ENCODE results near the gene TMEM30B. TPM values are rescaled to one million over a fixed set of nuclear protein-coding genes. Genes with fewer than 3 reads are reported as not detected.
A peak's percentile ranks its signal among the peaks of the same experiment; 100 is the strongest.
"Not testable (repeated sequence)": the region's sequence is repeated elsewhere in the genome, so short reads cannot be mapped to it uniquely, and the experiment has no call there.

TMEM30B gene
- total RNA-seq, 1 donor from 2014 or later = 0.16 TPM

DNA sequence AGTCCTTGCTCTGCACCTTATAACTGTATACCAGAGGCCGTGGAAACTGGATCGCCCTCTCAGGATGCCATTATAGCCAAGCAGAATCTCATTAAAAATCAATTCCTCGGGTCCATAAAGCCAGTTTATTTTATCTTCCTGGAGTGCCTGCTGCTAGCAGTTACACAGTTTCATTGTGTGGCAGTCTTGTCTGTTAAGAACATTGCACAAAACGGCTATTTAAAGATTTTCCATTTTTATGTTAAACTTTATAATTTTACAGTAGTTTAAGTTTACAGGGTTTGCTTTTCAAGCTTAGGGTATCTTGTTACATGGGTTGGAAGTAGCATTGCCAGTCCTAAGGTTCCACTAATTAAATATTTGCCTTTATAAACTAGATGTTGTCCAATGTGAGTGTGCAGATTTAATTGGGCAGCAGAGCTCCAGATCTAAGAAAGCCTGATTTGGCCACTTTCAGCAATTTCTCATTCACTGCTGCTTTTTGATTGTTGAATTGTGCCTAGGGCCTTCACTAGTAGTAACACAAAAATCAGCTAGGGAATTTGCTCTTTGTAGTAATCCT is 17.0 kb downstream of the TMEM30B start:
- no peak for DNase-seq

DNA sequence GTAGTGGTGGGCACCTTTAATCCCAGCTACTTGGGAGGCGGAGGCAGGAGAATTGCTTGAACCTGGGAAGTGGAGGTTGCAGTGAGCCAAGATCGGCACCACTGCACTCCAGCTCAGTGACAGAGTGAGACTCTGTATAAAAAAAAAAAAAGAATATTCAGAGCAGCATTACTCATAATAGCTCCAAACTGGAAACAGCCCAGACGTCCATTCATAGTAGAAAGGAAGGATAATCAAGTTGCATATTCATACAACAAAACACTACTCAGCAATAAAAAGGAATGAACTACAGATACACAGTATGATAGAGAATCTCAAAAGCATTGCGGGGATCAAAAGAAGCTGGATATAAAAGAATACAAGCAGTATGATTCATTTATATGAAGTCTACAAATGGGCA is 19.1 kb downstream of the TMEM30B start:
- no peak for DNase-seq

GRCh38 chr14:61260939-61261776 is 20.0 kb downstream of the TMEM30B start:
- DNase-seq = no peak

DNA sequence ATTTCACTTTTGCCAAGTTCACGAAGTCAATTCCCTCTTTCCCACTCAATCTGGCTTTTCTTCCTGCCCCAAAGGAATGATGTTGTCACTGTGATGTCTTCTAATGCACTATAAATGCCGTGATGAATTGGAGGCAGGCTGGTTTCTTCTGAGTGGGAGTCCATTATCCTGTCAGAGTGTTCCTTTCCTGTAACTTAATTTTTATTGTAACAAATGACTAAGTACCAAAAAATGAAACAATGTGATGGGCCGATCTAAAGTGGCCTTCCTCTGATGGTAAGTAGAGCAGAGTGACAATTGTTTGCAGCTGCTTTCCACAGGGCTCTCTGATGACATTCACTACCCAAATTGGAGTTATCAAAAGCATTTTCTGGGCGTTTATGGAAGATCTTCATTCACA is 22.2 kb downstream of the TMEM30B start:
- DNase-seq = no peak

DNA sequence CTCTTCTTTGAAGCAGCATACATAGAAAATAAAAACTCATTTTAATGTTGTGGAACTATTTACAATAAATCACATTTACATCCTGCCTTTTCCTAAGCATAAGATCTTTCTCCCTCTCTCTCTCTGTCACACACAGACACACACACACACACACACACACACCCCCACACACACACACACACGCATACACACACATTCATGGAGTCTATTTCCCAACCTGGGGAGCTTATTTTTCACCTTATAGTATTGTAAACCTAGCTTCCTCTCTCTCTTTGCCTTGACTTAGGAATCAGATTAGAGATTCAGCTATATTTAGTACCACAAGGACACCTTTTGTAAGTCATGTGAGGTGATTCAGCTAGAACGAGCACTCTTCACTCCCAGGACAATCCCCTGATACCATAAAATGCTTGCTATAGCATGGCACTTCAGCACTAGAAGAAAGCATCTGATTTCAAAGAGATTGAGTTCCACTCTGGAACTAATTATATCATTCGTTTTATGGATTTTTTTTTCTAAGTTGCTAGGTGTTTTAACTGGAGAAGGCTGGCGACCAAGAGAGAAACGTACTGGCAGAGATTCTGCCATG is 23.6 kb downstream of the TMEM30B start:
- no peak for DNase-seq

- no peak for DNase-seq
These were observed 24.2 kb downstream of the TMEM30B start for GRCh38 chr14:61256826-61257468.

- DNase-seq = no peak
These were observed 25.2 kb downstream of the TMEM30B start for GRCh38 chr14:61255968-61256367.

- no peak for DNase-seq
These were observed 26.2 kb downstream of the TMEM30B start for GRCh38 chr14:61254808-61255526.

GRCh38 chr14:61253064-61253738 is 27.9 kb downstream of the TMEM30B start:
- DNase-seq = no peak

GRCh38 chr14:61252369-61253063 is 28.6 kb downstream of the TMEM30B start:
- DNase-seq = peak; percentile 55

- no peak for DNase-seq
These were observed 31.1 kb downstream of the TMEM30B start for GRCh38 chr14:61250063-61250462.

GRCh38 chr14:61247935-61248334 is 33.2 kb downstream of the TMEM30B start:
- no peak for DNase-seq

- DNase-seq = no peak
These were observed 34.4 kb downstream of the TMEM30B start for GRCh38 chr14:61246721-61247120.

DNA sequence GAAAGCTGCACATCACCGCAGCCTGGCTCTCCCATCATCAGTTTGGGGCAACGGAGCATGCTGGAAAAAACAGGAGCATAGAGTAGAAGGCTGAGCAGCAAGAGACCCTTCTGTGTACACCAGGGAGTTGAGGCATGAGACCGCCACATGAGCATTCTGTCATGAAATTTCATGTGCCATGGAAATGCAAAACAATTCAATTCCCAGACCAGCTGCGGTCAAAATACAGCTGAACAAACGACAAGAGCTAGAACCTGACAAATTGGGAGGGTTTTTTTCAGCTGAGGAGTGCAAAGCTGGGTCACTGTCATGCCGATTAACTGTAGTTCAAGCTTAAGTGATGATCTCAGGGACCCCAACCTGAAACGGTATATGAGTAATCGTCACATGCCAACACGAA is 37.1 kb downstream of the TMEM30B start:
- DNase-seq = no peak

- no peak for DNase-seq
These were observed 40.9 kb downstream of the TMEM30B start for GRCh38 chr14:61240206-61240605.

GRCh38 chr14:61239285-61239684 is 41.9 kb downstream of the TMEM30B start:
- not testable (repeated sequence) for DNase-seq

GRCh38 chr14:61238611-61239245 is 42.4 kb downstream of the TMEM30B start:
- no peak for DNase-seq

DNA sequence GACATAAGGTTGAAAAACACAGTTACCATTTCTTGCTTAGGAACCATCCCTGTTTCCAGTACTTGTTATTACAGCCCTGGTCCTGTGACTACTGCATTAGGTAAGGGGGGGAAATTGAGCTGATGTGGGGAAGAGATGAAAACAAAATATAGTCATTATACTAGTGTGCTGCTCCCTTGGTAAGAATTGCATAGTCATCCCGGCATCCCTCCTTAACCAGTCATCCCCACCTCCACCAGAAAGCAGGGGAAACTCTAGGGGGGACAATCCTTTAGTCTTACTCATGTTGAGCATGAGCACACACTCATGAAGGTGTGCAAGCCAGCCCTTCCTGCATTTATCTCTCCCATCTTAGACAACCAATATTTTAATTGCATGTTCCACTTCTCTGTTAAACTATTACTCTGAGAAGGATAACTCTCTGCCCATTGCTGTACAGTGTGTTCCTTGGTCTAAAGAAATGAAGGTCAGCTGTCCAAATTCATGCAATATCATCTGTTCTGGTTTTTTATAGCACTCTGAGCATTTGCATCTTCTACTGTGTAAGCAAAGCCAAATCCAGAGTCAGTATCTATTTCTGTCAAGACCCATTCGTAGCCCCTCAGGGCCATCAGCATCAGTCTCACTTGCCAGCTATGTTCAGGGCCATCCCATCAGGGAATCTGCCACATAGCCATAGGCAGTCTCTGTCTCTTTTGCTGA is 46.8 kb downstream of the TMEM30B start:
- no peak for DNase-seq

GRCh38 chr14:61233436-61233956 is 47.6 kb downstream of the TMEM30B start:
- DNase-seq = no peak

- DNase-seq = no peak
These were observed 49.3 kb downstream of the TMEM30B start for GRCh38 chr14:61231810-61232209.
